SH-SY5Y (cell line): ENCODE measurements around the gene BACH2.

ENCODE experiments used
- GATA2 ChIP-seq: IDR thresholded peaks from 2 replicates; pipeline ENCODE4 v1.6.1; 2011; ENCODE audit warnings: mild to moderate bottlenecking, low read depth, low read length
- GATA3 ChIP-seq: IDR thresholded peaks from 2 replicates; pipeline ENCODE4 v1.6.1; 2011; ENCODE audit warnings: low read depth, mild to moderate bottlenecking, low read length, moderate library complexity

- TF ChIP-seq GATA3 = peak; percentile 76
- TF ChIP-seq GATA2 = peak; percentile 53
Observed at GRCh38 chr6:90187437-90188121, 109.1 kb downstream of the BACH2 start.
